ENCODE data around the gene CELF1. TPM values are rescaled to one million over a fixed set of nuclear protein-coding genes. Genes with fewer than 3 reads are reported as not detected.

Gene CELF1
- total RNA-seq, 2 donors from 2014 or later = 57.1 to 65.9 TPM

DNA sequence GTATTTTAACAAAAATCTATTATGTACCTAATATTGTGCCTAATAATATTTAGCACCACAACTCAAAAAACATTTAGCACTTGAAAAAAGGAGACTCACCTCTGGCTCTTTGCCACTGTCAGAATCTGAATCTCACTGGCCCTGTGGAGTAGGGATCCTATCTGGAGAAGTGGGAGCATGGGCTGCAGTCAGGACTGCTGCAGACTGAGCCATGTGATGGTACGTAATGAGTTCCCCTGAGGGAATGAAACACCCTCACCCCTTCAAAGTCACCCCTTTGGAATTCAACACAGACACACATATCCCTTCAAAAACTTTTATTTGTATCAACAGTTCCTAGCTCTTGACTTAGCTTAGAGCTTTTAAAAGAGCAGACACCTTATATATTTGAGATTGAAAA, 19.0 kb upstream of the CELF1 start:
- Histone ChIP-seq H3K36me3 (peaks cover 33% of the 10 kb centered on the region), H3K9me3 (no peaks in the 10 kb centered on the region), H3K4me3 (no peak overlapping the region), H3K27me3 (no peaks in the 10 kb centered on the region), H3K4me1 (peaks cover 0 to 25% of the 10 kb centered on the region in 2 donors), H3K27ac (no peak overlapping the region)
- no peak for DNase-seq (ENCODE audit: low spot score)
- TF ChIP-seq, protein P1, sequence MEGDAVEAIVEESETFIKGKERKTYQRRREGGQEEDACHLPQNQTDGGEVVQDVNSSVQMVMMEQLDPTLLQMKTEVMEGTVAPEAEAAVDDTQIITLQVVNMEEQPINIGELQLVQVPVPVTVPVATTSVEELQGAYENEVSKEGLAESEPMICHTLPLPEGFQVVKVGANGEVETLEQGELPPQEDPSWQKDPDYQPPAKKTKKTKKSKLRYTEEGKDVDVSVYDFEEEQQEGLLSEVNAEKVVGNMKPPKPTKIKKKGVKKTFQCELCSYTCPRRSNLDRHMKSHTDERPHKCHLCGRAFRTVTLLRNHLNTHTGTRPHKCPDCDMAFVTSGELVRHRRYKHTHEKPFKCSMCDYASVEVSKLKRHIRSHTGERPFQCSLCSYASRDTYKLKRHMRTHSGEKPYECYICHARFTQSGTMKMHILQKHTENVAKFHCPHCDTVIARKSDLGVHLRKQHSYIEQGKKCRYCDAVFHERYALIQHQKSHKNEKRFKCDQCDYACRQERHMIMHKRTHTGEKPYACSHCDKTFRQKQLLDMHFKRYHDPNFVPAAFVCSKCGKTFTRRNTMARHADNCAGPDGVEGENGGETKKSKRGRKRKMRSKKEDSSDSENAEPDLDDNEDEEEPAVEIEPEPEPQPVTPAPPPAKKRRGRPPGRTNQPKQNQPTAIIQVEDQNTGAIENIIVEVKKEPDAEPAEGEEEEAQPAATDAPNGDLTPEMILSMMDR (IDR thresholded peaks at IDR 0.05) = no peak

DNA sequence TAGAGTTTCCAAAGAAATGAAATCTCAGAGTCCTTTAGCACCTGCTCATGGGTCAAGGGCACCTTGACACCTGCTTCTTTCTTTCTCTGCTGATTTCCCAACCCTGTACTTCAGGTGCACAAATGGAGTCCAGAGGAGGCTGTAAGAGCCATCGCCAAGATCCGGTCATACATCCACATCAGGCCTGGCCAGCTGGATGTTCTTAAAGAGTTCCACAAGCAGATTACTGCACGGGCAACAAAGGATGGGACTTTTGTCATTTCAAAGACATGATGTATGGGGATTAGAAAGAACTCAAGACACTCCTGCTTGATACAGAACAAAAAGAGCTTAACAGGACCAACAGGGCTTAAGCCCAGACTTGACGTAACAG, 18.4 kb upstream of the CELF1 start:
- DNase-seq (ENCODE audit: low spot score) = no peak
- H3K4me3 ChIP-seq = no peak overlapping the region
- H3K27me3 ChIP-seq = no peaks in the 10 kb centered on the region
- no peaks in the 10 kb centered on the region for H3K9me3 ChIP-seq
- no peak overlapping the region for H3K27ac ChIP-seq
- H3K4me1 ChIP-seq = peaks cover 0 to 26% of the 10 kb centered on the region in 2 donors
- TF ChIP-seq, protein P1 (IDR thresholded peaks at IDR 0.05) = no peak
- peaks cover 33% of the 10 kb centered on the region for H3K36me3 ChIP-seq

GRCh38 chr11:47570651-47571356, 17.9 kb upstream of the CELF1 start:
- H3K4me1 ChIP-seq = peaks cover 0 to 31% of the 10 kb centered on the region in 2 donors
- no peaks in the 10 kb centered on the region for H3K27me3 ChIP-seq
- no peak overlapping the region for H3K4me3 ChIP-seq
- H3K9me3 ChIP-seq = no peaks in the 10 kb centered on the region
- DNase-seq (ENCODE audit: low spot score) = no peak
- TF ChIP-seq, protein P1 (IDR thresholded peaks at IDR 0.05) = no peak
- H3K27ac ChIP-seq = no peak overlapping the region
- peaks cover 32% of the 10 kb centered on the region for H3K36me3 ChIP-seq

DNA sequence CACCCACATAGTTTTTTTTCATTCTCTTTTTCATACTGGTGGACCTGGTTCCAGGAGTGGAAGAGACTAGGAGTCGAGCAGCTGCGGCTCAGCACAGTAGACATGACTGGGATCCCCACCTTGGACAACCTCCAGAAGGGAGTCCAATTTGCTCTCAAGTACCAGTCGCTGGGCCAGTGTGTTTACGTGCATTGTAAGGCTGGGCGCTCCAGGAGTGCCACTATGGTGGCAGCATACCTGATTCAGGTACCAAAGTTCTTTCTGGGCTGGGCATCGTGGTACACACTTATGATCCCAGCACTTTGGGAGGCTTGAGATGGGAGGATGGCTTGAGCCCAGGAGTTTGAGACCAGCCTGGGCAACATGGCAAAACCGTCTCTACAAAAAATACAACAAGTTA, 16.7 kb upstream of the CELF1 start:
- Histone ChIP-seq H3K27ac (no peak overlapping the region), H3K36me3 (peaks cover 20% of the 10 kb centered on the region), H3K27me3 (no peaks in the 10 kb centered on the region), H3K4me3 (no peak overlapping the region), H3K9me3 (no peaks in the 10 kb centered on the region), H3K4me1 (peaks cover 0 to 38% of the 10 kb centered on the region in 2 donors)
- TF ChIP-seq, protein P1 (IDR thresholded peaks at IDR 0.05) = no peak
- no peak for DNase-seq (ENCODE audit: low spot score)

DNA sequence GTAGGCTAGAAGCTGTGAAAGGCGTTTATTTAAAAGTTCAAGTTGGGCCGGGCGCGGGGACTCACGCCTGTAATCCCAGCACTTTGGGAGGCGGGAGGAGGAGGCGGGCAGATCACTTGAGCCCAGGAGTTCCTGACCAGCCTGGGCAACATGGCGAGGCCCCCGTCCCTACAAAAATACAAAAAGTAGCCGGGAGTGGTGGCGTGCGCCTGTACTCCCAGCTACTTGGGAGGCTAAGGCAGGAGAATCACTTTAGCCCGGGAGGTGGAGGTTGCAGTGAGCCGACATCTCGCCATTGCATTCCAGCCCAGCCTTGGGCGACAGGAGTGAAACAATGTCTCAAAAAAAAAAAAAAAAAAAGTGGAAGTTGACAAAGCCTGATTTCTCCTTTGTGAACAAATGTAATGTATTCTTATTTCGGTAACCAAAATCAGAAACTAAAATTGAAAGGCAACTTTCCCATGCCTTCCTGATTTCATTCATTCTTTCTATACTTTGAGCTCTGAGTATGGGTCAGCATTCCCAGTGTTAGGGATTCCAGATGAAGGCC, 13.3 kb upstream of the CELF1 start:
- Histone ChIP-seq H3K27me3 (no peaks in the 10 kb centered on the region), H3K27ac (peak overlapping the region; percentile 49 to 82), H3K36me3 (no peaks in the 10 kb centered on the region), H3K4me3 (peak overlapping the region; percentile 79 to 80), H3K4me1 (peaks cover 0 to 14% of the 10 kb centered on the region in 2 donors), H3K9me3 (no peaks in the 10 kb centered on the region)
- TF ChIP-seq, protein P1 (IDR thresholded peaks at IDR 0.05) = no peak
- no peak for DNase-seq (ENCODE audit: low spot score)

All from right atrium auricular region (tissue), 2 donors.